GM12872 (cell line): ENCODE measurements around the gene CEP19.

Experiments
- TF ChIP-seq, protein P1 (sequence below): IDR thresholded peaks from 3 replicates; pipeline ENCODE4 v1.5.1; 2011; ENCODE audit warnings: low read depth, mild to moderate bottlenecking, low read length, moderate library complexity; ENCODE audit not compliant: insufficient read depth

CEP19 gene

DNA sequence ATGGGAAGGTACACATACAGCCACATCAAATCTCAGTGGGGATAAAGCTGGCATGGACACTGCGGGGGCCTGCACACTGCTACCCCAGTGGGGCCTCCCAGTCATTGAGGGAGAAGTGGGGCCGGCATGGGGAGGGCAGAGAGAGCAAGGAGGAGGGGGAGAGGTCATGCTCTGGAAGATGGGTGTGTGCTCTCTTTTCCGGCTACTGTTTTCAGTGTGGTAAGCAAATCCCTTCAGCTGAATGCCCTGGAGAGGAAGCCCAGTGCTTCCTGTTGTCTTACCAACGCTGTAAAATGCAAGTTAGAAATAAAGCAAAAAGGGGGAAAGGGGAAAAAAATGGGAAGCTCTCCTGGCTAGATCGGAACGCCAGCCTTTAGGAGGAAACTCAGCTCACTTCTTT is 41.7 kb downstream of the CEP19 start:
- TF ChIP-seq, protein P1, sequence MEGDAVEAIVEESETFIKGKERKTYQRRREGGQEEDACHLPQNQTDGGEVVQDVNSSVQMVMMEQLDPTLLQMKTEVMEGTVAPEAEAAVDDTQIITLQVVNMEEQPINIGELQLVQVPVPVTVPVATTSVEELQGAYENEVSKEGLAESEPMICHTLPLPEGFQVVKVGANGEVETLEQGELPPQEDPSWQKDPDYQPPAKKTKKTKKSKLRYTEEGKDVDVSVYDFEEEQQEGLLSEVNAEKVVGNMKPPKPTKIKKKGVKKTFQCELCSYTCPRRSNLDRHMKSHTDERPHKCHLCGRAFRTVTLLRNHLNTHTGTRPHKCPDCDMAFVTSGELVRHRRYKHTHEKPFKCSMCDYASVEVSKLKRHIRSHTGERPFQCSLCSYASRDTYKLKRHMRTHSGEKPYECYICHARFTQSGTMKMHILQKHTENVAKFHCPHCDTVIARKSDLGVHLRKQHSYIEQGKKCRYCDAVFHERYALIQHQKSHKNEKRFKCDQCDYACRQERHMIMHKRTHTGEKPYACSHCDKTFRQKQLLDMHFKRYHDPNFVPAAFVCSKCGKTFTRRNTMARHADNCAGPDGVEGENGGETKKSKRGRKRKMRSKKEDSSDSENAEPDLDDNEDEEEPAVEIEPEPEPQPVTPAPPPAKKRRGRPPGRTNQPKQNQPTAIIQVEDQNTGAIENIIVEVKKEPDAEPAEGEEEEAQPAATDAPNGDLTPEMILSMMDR = no peak

DNA sequence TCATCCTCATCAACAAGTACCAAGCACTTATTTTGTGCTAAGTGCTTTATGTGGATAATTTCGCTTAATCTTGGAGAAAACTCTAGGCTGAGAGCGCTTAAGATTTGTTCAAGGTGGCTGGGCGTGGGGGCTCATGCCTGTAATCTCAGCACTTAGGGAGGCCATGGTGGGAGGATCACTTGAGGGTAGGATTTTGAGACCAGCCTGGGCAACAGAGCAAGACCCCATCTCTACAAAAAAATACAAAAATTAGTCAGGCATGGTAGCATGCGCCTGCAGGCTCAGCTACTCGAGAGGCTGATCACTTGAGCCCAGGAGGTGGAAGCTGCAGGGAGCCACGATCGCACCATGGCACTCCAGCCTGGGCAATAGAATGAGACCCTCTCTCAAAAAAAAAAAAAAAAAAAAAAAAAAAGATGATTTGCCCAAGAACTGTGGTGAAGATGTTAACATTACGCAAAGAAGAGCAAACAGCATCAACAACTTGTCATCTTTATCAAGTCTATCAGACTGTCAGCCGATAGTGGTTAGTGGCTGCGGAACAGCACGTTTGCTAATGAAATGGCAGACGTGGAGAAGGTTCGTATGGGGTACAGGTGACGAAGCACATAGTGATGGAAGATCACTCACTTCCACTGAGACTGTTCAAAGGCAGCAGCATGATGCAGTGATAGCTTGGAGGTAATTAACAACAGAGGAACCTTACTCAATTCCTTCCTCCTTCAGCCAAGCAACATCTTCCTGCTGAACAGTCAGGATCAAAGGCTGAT is 44.8 kb downstream of the CEP19 start:
- TF ChIP-seq, protein P1 = no peak

DNA sequence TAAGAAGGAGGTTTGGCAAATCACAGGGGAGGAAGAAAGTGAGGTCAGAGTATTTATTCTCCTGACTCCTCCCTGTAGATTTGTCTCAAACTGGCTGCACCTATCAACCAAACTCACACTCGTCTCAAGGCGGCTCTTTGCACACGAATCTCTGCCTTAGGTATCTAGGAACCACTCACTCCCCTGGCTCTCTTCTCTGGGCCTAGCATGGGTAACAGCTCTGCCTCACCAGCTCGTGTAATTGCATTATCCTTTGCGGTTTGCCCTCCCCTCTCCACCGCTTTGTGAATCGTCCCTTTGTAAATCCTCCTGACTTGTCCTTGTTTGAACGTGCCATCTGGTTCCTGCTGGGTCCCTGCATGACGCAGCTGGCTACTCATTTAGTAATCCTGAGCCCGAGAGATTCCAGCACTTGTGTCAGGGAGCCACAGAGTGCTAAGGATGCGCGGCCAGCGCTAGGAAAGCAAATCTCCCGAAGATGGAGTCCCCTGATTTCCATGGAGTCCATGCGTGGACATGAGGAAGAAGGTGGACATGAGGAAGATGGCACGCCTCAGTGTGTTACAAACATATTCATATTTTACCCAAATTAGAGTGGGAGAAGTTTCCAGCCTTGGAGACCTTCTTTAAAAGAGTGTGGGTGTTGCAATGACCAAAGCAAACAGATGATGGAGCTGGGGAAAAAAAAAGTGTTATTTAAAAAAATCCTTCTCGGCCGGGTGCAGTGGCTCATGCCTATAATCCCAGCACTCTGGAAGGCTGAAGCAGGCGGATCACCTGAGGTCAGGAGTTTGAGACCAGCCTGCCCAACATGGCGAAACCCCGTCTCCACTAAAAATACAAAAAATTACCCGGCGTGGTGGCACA is 45.8 kb downstream of the CEP19 start:
- TF ChIP-seq, protein P1 = no peak

DNA sequence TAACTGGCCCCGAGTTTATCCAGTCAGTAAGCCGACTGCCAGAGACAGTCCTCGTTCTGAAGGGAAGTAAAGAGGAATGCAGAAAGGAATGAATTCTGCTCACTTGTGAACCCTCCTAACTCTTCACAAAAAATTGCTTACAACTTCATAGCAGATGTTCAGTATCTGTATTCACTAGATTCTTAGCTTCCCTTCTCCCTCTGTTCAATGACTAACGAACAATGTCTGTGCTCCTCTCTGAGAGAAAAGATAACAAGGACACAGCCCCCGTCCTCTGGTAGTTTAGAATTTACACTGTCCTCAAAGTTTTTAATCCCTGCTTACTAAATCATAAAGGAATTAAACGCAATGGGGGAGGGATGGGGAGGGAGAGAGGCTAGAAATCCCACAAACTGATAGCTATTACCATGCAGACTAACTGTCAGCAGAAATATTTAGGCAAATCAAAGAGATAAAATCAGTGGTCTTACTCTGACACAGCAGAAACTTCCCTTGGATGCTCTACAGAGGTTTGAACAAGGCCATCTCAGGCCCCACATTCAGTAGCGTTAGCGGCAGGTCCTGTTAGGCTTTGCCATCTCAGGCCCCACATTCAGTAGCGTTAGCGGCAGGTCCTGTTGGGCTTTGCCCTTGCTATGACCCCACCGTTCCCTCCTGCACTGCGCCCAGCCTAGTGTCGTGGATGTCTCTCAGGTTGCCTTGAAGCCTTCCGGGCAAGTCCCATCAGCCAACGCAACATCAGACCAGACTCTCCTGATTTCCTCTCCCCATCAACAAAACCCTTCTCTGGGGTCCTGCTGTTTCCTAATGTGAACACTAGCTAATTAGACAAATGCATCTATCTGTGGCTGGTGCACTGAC is 49.1 kb downstream of the CEP19 start:
- TF ChIP-seq, protein P1 = no peak

DNA sequence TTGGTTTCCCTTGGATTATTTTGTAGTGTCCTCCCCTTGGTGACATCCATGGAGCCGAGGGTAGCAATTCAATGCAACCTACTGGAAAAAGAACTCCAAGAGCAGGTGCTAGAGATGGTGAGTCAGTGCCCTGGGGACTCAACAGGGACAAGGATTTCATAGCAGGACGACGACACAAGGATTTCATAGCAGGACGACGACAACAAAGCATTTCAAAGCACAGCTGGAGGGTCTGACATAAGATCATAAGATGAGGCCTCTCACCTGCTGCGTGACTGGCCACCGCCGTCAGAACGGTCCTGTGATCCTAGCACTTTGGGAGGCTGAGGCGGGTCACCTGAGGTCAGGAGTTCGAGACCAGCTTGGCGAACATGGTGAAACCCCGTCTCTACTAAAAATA is 50.0 kb downstream of the CEP19 start:
- TF ChIP-seq, protein P1 = no peak

DNA sequence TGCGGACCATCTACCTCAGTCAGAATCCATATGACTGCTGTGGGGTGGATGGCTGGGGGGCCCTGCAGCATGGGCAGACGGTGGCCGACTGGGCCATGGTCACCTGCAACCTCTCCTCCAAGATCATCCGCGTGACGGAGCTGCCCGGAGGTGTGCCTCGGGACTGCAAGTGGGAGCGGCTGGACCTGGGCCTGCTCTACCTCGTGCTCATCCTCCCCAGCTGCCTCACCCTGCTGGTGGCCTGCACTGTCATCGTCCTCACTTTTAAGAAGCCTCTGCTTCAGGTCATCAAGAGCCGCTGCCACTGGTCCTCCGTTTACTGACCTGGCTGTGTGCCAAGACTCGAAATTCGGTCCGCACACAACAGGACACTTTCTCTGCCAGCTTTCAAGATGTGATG is 50.6 kb downstream of the CEP19 start:
- TF ChIP-seq, protein P1 = no peak
